MCF 10A (cell line): ENCODE measurements around the gene ZNF628. TPM values are rescaled to one million over a fixed set of nuclear protein-coding genes. Genes with fewer than 3 reads are reported as not detected.

Experiments
- BruUV-seq: library from RNA; stranded (reverse); fragments of 400-500 nt; replicated peaks from 2 replicates; lab custom pipeline; 2021; lab: Mats Ljungman, UMichigan
- CTCF ChIA-PET: fragments of 300-600 bp; sonication (Branson Sonifier 250); formaldehyde crosslinking; extraction: SDS; loops from one replicate; lab custom pipeline; 2021; ENCODE audit warnings: antibody characterized with exemption, inconsistent platforms; lab: Yijun Ruan, JAX
- POLR2A ChIA-PET: fragments of 300-600, 350-650 bp; sonication (Branson Sonifier 250); formaldehyde crosslinking; extraction: SDS; loops from one replicate; lab custom pipeline; 2020; ENCODE audit warnings: antibody characterized with exemption, inconsistent platforms; lab: Yijun Ruan, JAX
- DNase-seq: peaks from one replicate; pipeline ENCODE4 v3.0.0-alpha.2; 2018; ENCODE audit not compliant: unreplicated experiment
- H3K27ac Mint-ChIP-seq: one replicate; pipeline ENCODE4 v1.8.0; 2022; ENCODE audit warnings: mild to moderate bottlenecking, low read depth, mixed read lengths; ENCODE audit not compliant: unreplicated experiment
- H3K27me3 Mint-ChIP-seq: one replicate; pipeline ENCODE4 v1.8.0; 2022; ENCODE audit warnings: mixed read lengths; ENCODE audit not compliant: insufficient read depth, unreplicated experiment
- H3K36me3 Mint-ChIP-seq: one replicate; pipeline ENCODE4 v1.8.0; 2022; ENCODE audit warnings: mild to moderate bottlenecking, moderate library complexity, mixed read lengths; ENCODE audit not compliant: insufficient read depth, unreplicated experiment
- H3K4me1 Mint-ChIP-seq: one replicate; pipeline ENCODE4 v1.8.0; 2022; ENCODE audit warnings: mixed read lengths; ENCODE audit not compliant: insufficient read depth, unreplicated experiment
- H3K4me3 Mint-ChIP-seq: one replicate; pipeline ENCODE4 v1.8.0; 2022; ENCODE audit warnings: mild to moderate bottlenecking, moderate library complexity, mixed read lengths; ENCODE audit not compliant: unreplicated experiment
- H3K9me3 Mint-ChIP-seq: one replicate; pipeline ENCODE4 v1.8.0; 2022; ENCODE audit warnings: mixed read lengths; ENCODE audit not compliant: unreplicated experiment
- CTCF ChIP-seq: fragments of 200-600 bp; IDR thresholded peaks from one replicate; pipeline ENCODE4 v1.8.0; 2022; ENCODE audit warnings: antibody characterized with exemption, mild to moderate bottlenecking; ENCODE audit not compliant: unreplicated experiment
- intact Hi-C: fragments of 100-400 bp; cut with micrococcal nuclease; formaldehyde crosslinking; loops from 2 replicates; pipeline ENCODE4 v1.14.1; 2022
- total RNA-seq: library from RNA; stranded (reverse); gene quantifications from 2 replicates; pipeline ENCODE4 v1.2.3, GENCODE V29; 2022

ZNF628 gene
- total RNA-seq, 1 experiment from 2014 or later = 12.1 TPM

GRCh38 chr19:55490478-55491432 lies 14.3 kb downstream of the ZNF628 start:
- intact Hi-C loops = no loop called here
- Mint-ChIP-seq H3K27ac (no peak overlapping the region), H3K9me3 (no peaks in the 10 kb centered on the region), H3K4me1 (peaks cover 30% of the 10 kb centered on the region), H3K36me3 (peaks cover 5% of the 10 kb centered on the region), H3K27me3 (no peaks in the 10 kb centered on the region), H3K4me3 (no peak overlapping the region)
- POLR2A ChIA-PET = interaction anchor here (0.7 kb wide), 1 partner anchor 170 kb away, joined by 4 read pairs; no protein-coding TSS in a partner anchor
- CTCF ChIA-PET = interaction anchor here (0.6 to 6.2 kb wide), 6 partner anchors 14 to 358 kb away, joined by 4 to 51 read pairs (median 4); no protein-coding TSS in a partner anchor
- no peak for TF ChIP-seq CTCF
- no peak for DNase-seq
- no TSS peak for BruUV-seq

GRCh38 chr19:55491546-55492360 lies 15.3 kb downstream of the ZNF628 start:
- ChIA-PET CTCF (interaction anchor here (0.5 to 6.2 kb wide), 7 partner anchors 13 to 1615 kb away, joined by 3 to 51 read pairs (median 4); no protein-coding TSS in a partner anchor), POLR2A (interaction anchor here (0.9 to 1.0 kb wide), 2 partner anchors 12 to 16 kb away, joined by 3 to 4 read pairs; partner anchors contain the start of gene ZNF628)
- H3K36me3 Mint-ChIP-seq = peaks cover 5% of the 10 kb centered on the region
- peak; percentile 72 for DNase-seq
- H3K27ac Mint-ChIP-seq = peak overlapping the region; percentile 52
- H3K4me1 Mint-ChIP-seq = peaks cover 24% of the 10 kb centered on the region
- intact Hi-C loops = no loop called here
- no peaks in the 10 kb centered on the region for H3K9me3 Mint-ChIP-seq
- TF ChIP-seq CTCF = no peak
- no peaks in the 10 kb centered on the region for H3K27me3 Mint-ChIP-seq
- BruUV-seq = no TSS peak
- no peak overlapping the region for H3K4me3 Mint-ChIP-seq

GRCh38 chr19:55492362-55492944 lies 16.0 kb downstream of the ZNF628 start:
- no peak for TF ChIP-seq CTCF
- Mint-ChIP-seq H3K9me3 (no peaks in the 10 kb centered on the region), H3K4me1 (peaks cover 21% of the 10 kb centered on the region), H3K36me3 (peaks cover 5% of the 10 kb centered on the region), H3K4me3 (no peak overlapping the region), H3K27me3 (no peaks in the 10 kb centered on the region), H3K27ac (no peak overlapping the region)
- DNase-seq = peak; percentile 58
- POLR2A ChIA-PET = interaction anchor here (0.9 to 1.0 kb wide), 2 partner anchors 12 to 17 kb away, joined by 3 to 4 read pairs; partner anchors contain the start of gene ZNF628
- CTCF ChIA-PET = interaction anchor here (0.6 to 6.2 kb wide), 5 partner anchors 9 to 403 kb away, joined by 3 to 51 read pairs (median 4); no protein-coding TSS in a partner anchor
- no TSS peak for BruUV-seq
- intact Hi-C loops = no loop called here
